MM.1S (cell line): ENCODE data around the gene ZNF664.

Experiments
- EZH2 ChIP-seq: fragments of 300-600 bp; sonication (generic); optimal IDR thresholded peaks from 2 replicates; pipeline ENCODE3; 2017; ENCODE audit warnings: low read depth, mild to moderate bottlenecking, antibody characterized with exemption, low read length, mixed read lengths
- TF ChIP-seq, protein P1 (sequence below): fragments of 300-600 bp; sonication (generic); IDR thresholded peaks from 2 replicates; pipeline ENCODE4 v1.5.1; 2016; ENCODE audit warnings: antibody characterized with exemption, low read length, mixed read lengths

GRCh38 chr12:124049451-124050094 lies 76.6 kb downstream of the ZNF664 start:
- TF ChIP-seq, protein P1, sequence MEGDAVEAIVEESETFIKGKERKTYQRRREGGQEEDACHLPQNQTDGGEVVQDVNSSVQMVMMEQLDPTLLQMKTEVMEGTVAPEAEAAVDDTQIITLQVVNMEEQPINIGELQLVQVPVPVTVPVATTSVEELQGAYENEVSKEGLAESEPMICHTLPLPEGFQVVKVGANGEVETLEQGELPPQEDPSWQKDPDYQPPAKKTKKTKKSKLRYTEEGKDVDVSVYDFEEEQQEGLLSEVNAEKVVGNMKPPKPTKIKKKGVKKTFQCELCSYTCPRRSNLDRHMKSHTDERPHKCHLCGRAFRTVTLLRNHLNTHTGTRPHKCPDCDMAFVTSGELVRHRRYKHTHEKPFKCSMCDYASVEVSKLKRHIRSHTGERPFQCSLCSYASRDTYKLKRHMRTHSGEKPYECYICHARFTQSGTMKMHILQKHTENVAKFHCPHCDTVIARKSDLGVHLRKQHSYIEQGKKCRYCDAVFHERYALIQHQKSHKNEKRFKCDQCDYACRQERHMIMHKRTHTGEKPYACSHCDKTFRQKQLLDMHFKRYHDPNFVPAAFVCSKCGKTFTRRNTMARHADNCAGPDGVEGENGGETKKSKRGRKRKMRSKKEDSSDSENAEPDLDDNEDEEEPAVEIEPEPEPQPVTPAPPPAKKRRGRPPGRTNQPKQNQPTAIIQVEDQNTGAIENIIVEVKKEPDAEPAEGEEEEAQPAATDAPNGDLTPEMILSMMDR, result no peak
- TF ChIP-seq EZH2, result no peak
